GM23338 (cell line): Measurements from ENCODE around the gene BPIFB1. TPM values are rescaled to one million over a fixed set of nuclear protein-coding genes. Genes with fewer than 3 reads are reported as not detected.

ENCODE experiments used
- ATAC-seq: fragments of 200-7000 bp; cut with Tn5 transposase; 3 replicates; pipeline ENCODE4 v1.9.1; 2020
- DNase-seq: peaks from one replicate; pipeline ENCODE4 v3.0.0-alpha.2; 2015; ENCODE audit warnings: low spot score
- H2AFZ ChIP-seq: fragments of 200-600 bp; sonication (generic); 2 replicates; pipeline ENCODE4 v1.8.0; 2016; ENCODE audit warnings: antibody characterized with exemption, mild to moderate bottlenecking, moderate library complexity
- H3F3A ChIP-seq: fragments of 200-600 bp; sonication (generic); replicated peaks from 2 replicates; pipeline ENCODE4 v1.8.0; 2017; ENCODE audit warnings: antibody characterized with exemption, mixed run types, low read depth
- H3K27ac ChIP-seq: fragments of 200-600 bp; sonication (generic); 2 replicates; pipeline ENCODE4 v1.6.1; 2016; ENCODE audit warnings: low read depth
- H3K27me3 ChIP-seq: fragments of 200-600 bp; sonication (generic); 2 replicates; pipeline ENCODE4 v1.8.0; 2016; ENCODE audit warnings: mild to moderate bottlenecking, mixed run types, moderate library complexity; ENCODE audit not compliant: insufficient read depth
- H3K36me3 ChIP-seq: fragments of 200-600 bp; sonication (generic); 2 replicates; pipeline ENCODE4 v1.8.0; 2016; ENCODE audit warnings: mild to moderate bottlenecking; ENCODE audit not compliant: insufficient read depth
- H3K4me1 ChIP-seq: fragments of 200-600 bp; sonication (generic); 2 replicates; pipeline ENCODE4 v1.8.0; 2016; ENCODE audit warnings: mild to moderate bottlenecking, moderate library complexity; ENCODE audit not compliant: insufficient read depth
- H3K4me2 ChIP-seq: fragments of 200-600 bp; sonication (generic); 2 replicates; pipeline ENCODE4 v1.7.1; 2017; ENCODE audit warnings: mixed run types
- H3K4me3 ChIP-seq: fragments of 200-600 bp; sonication (generic); 2 replicates; pipeline ENCODE4 v1.6.1; 2016; ENCODE audit warnings: mixed run types
- H3K79me2 ChIP-seq: fragments of 200-600 bp; sonication (generic); replicated peaks from 2 replicates; pipeline ENCODE4 v1.8.0; 2017; ENCODE audit warnings: mild to moderate bottlenecking; ENCODE audit not compliant: insufficient read depth
- H3K9me2 ChIP-seq: fragments of 200-600 bp; sonication (generic); 2 replicates; pipeline ENCODE4 v1.8.0; 2017; ENCODE audit not compliant: insufficient read depth
- H4K20me1 ChIP-seq: fragments of 200-600 bp; sonication (generic); replicated peaks from 2 replicates; pipeline ENCODE4 v1.8.0; 2017; ENCODE audit warnings: mild to moderate bottlenecking; ENCODE audit not compliant: insufficient read depth
- H3K27ac Mint-ChIP-seq: 2 replicates; pipeline ENCODE4 v1.8.0; 2020; ENCODE audit warnings: inconsistent platforms, mild to moderate bottlenecking, moderate library complexity, mixed read lengths
- H3K27me3 Mint-ChIP-seq: 3 replicates; pipeline ENCODE4 v1.8.0; 2022; ENCODE audit warnings: low read depth, mild to moderate bottlenecking, moderate library complexity, mixed read lengths, inconsistent platforms; ENCODE audit not compliant: insufficient read depth, poor library complexity
- H3K36me3 Mint-ChIP-seq: 3 replicates; pipeline ENCODE4 v1.8.0; 2021; ENCODE audit warnings: low read depth, mild to moderate bottlenecking, inconsistent platforms, moderate library complexity, mixed read lengths
- H3K4me1 Mint-ChIP-seq: 3 replicates; pipeline ENCODE4 v1.8.0; 2020; ENCODE audit warnings: mild to moderate bottlenecking, inconsistent platforms, mixed read lengths
- H3K4me3 Mint-ChIP-seq: 3 replicates; pipeline ENCODE4 v1.8.0; 2021; ENCODE audit warnings: moderate library complexity, mild to moderate bottlenecking, inconsistent platforms, mixed read lengths
- H3K9me3 Mint-ChIP-seq: 3 replicates; pipeline ENCODE4 v1.8.0; 2020; ENCODE audit warnings: moderate library complexity, mild to moderate bottlenecking, inconsistent platforms, mixed read lengths
- CREB1 ChIP-seq: fragments of 250-450 bp; sonication (Bioruptor Pico); IDR thresholded peaks from 2 replicates; pipeline ENCODE4 v1.5.0; 2020; ENCODE audit warnings: low read depth, mild to moderate bottlenecking, moderate library complexity
- CTCF ChIP-seq, 2 experiments: fragments of 200-600 bp in 1 of 2; sonication (generic) in 1 of 2; conservative IDR thresholded peaks; 2 replicates each; pipeline versions ENCODE4 v1.5.1 to v1.6.1; 2016 to 2017; ENCODE audit warnings: antibody characterized with exemption in 2 of 2, low read depth in 2 of 2, mild to moderate bottlenecking in 2 of 2, moderate library complexity in 1 of 2
- ETS1 ChIP-seq: IDR thresholded peaks from 2 replicates; pipeline ENCODE4 v1.6.1; 2016; ENCODE audit warnings: antibody characterized with exemption
- EZH2 ChIP-seq: fragments of 200-600 bp; sonication (generic); IDR thresholded peaks from one replicate; pipeline ENCODE4 v1.8.0; 2017; ENCODE audit warnings: antibody characterized with exemption, mild to moderate bottlenecking, low read depth; ENCODE audit not compliant: unreplicated experiment
- JUNB ChIP-seq: IDR thresholded peaks from one replicate; pipeline ENCODE4 v1.6.1; 2016; ENCODE audit warnings: antibody characterized with exemption; ENCODE audit not compliant: unreplicated experiment
- NANOG ChIP-seq: IDR thresholded peaks from 2 replicates; pipeline ENCODE4 v1.6.1; 2016; ENCODE audit warnings: antibody characterized with exemption, borderline replicate concordance
- POLR2AphosphoS5 ChIP-seq: IDR thresholded peaks from 2 replicates; pipeline ENCODE4 v1.6.1; 2016; ENCODE audit warnings: antibody characterized with exemption, low read depth
- REST ChIP-seq: IDR thresholded peaks from one replicate; pipeline ENCODE4 v1.6.1; 2018; ENCODE audit warnings: antibody characterized with exemption; ENCODE audit not compliant: unreplicated experiment
- STAT1 ChIP-seq: IDR thresholded peaks from one replicate; pipeline ENCODE4 v1.6.1; 2016; ENCODE audit warnings: antibody characterized with exemption; ENCODE audit not compliant: unreplicated experiment
- ZNF114 ChIP-seq: fragments of 250-450 bp; sonication (Bioruptor Pico); IDR thresholded peaks from 2 replicates; pipeline ENCODE4 v1.5.0; 2020; ENCODE audit warnings: mild to moderate bottlenecking, moderate library complexity
- ZNF331 ChIP-seq: fragments of 250-450 bp; sonication (Bioruptor Pico); IDR thresholded peaks from 2 replicates; pipeline ENCODE4 v1.5.0; 2020; ENCODE audit warnings: low read depth, mild to moderate bottlenecking, moderate library complexity
- ZNF462 ChIP-seq: fragments of 250-450 bp; sonication (Bioruptor Pico); IDR thresholded peaks from 2 replicates; pipeline ENCODE4 v1.5.0; 2020; ENCODE audit warnings: mild to moderate bottlenecking, moderate library complexity
- polyA plus RNA-seq: library from polyadenylated mRNA; unstranded; fragments of >200 nt; fragmentation: Nextera tagmentation; extraction: Ambion mirVana; gene quantifications from 2 replicates; pipeline ENCODE4 v1.2.1, GENCODE V29; 2016
- total RNA-seq: library from RNA; depleted of rRNA; stranded (reverse); fragments of >200 nt; shearing (Covaris generic); gene quantifications from 2 replicates; pipeline ENCODE4 v1.2.3, GENCODE V29; 2014

The BPIFB1 gene
- total and polyA plus RNA-seq, 2 experiments from 2014 or later = not detected

- TF ChIP-seq CTCF (conservative IDR thresholded peaks at IDR 0.05; ENCODE audit: low read depth in 2 of 2) = no peak
Measured at GRCh38 chr20:33239418-33239817, 43.6 kb upstream of the BPIFB1 start (continued).

GRCh38 chr20:33239979-33240736 is 42.9 kb upstream of the BPIFB1 start:
- H2AFZ ChIP-seq = no peak overlapping the region
- H4K20me1 ChIP-seq = no peaks in the 10 kb centered on the region
- H3K4me1 ChIP-seq = no peaks in the 10 kb centered on the region
- no peak overlapping the region for H3K4me3 ChIP-seq
- no peaks in the 10 kb centered on the region for H3K36me3 ChIP-seq
- no peak overlapping the region for H3K27ac Mint-ChIP-seq
- H3K79me2 ChIP-seq = no peaks in the 10 kb centered on the region
- no peak overlapping the region for H3K27ac ChIP-seq
- no peak overlapping the region for H3K4me3 Mint-ChIP-seq
- no peaks in the 10 kb centered on the region; the same call in 2 of the 3 replicates for H3K36me3 Mint-ChIP-seq
- no peaks in the 10 kb centered on the region; the same call in 1 of the 2 replicates for H3K9me2 ChIP-seq
- H3K4me1 Mint-ChIP-seq = no peaks in the 10 kb centered on the region
- no peaks in the 10 kb centered on the region for H3K27me3 ChIP-seq
- no peaks in the 10 kb centered on the region for H3F3A ChIP-seq
- DNase-seq (no peak), ATAC-seq (no peak)
- H3K9me3 Mint-ChIP-seq = no peaks in the 10 kb centered on the region
- peaks cover 2% of the 10 kb centered on the region for H3K27me3 Mint-ChIP-seq
- H3K4me2 ChIP-seq = no peak overlapping the region
- TF ChIP-seq JUNB = no peak
- TF ChIP-seq REST = no peak
- no peak for TF ChIP-seq POLR2AphosphoS5
- TF ChIP-seq ZNF462 = no peak
- no peak for TF ChIP-seq STAT1
- no peak for TF ChIP-seq ZNF331 (CRISPR knock-in tag)
- TF ChIP-seq NANOG = no peak
- TF ChIP-seq EZH2 = no peak
- no peak for TF ChIP-seq ETS1
- no peak for TF ChIP-seq ZNF114 (CRISPR knock-in tag)
- TF ChIP-seq CREB1 (CRISPR knock-in tag) = no peak
